HUES64 (cell line): ENCODE results near the gene LTV1. TPM values are rescaled to one million over a fixed set of nuclear protein-coding genes. Genes with fewer than 3 reads are reported as not detected.
"Not testable (repeated sequence)": the region's sequence is repeated elsewhere in the genome, so short reads cannot be mapped to it uniquely, and the experiment has no call there.

Source experiments
- H3K27ac ChIP-seq: 2 replicates; pipeline ENCODE4 v1.7.0; 2013; ENCODE audit warnings: low read depth, low read length, inconsistent platforms
- H3K27me3 ChIP-seq: 2 replicates; pipeline ENCODE4 v1.6.1; 2013; ENCODE audit warnings: mild to moderate bottlenecking, low read length; ENCODE audit not compliant: insufficient read depth
- H3K36me3 ChIP-seq: 2 replicates; pipeline ENCODE4 v1.6.1; 2013; ENCODE audit warnings: mild to moderate bottlenecking, low read length; ENCODE audit not compliant: insufficient read depth
- H3K4me1 ChIP-seq: 2 replicates; pipeline ENCODE4 v1.6.1; 2013; ENCODE audit warnings: mild to moderate bottlenecking, low read length, moderate library complexity; ENCODE audit not compliant: insufficient read depth
- H3K4me3 ChIP-seq: 2 replicates; pipeline ENCODE4 v1.5.1; 2013; ENCODE audit warnings: mild to moderate bottlenecking, low read length, moderate library complexity
- H3K9ac ChIP-seq: 2 replicates; pipeline ENCODE4 v1.6.1; 2013; ENCODE audit warnings: mild to moderate bottlenecking, low read depth, low read length
- H3K9me3 ChIP-seq: 2 replicates; pipeline ENCODE4 v1.6.1; 2013; ENCODE audit warnings: low read depth, low read length; ENCODE audit not compliant: insufficient read depth
- WGBS: fragments of 150-250, 120-280 bp; methylation state at CpG from one replicate; pipeline ENCODE4 v1.1.7; 2013; ENCODE audit warnings: missing lambda C conversion rate; 5-methylcytosine and 5-hydroxymethylcytosine counted together
- polyA plus RNA-seq, 2 experiments: library from polyadenylated mRNA; stranded (reverse); fragments of 50-300 nt; gene quantifications; one replicate each; pipeline ENCODE4 v1.2.3, GENCODE V29; 2013

Gene LTV1
- 45.6 TPM for polyA plus RNA-seq (2013, experiment 1 of 2)
- polyA plus RNA-seq (2013, experiment 2 of 2), result 45.1 TPM

GRCh38 chr6:143842902-143843676 lies at the start of gene LTV1:
TSS of gene LTV1 (plus strand) at chr6:143843338. CDS start at chr6:143843478, 140 bp downstream.
- Histone ChIP-seq H3K9ac (peak within 1 kb of the TSS; percentile 94), H3K4me1 (peaks cover 5% of the 10 kb centered on the region; the same call in 1 of the 2 replicates), H3K36me3 (peaks cover 38% of the 10 kb centered on the region), H3K4me3 (peak within 1 kb of the TSS; percentile 93), H3K27me3 (no peaks in the 10 kb centered on the region), H3K27ac (peak within 1 kb of the TSS; percentile 91), H3K9me3 (no peaks in the 10 kb centered on the region)
- WGBS, result under 1% methylated on average over 64 of the region's 64 CpGs

- WGBS, result 100% methylated on average over 2 of the region's 2 CpGs
Observed at GRCh38 chr6:143796551-143796950, 46.6 kb upstream of the LTV1 start.

GRCh38 chr6:143798487-143798886 lies 44.7 kb upstream of the LTV1 start:
- not testable (repeated sequence) for H3K4me1 ChIP-seq

More at GRCh38 chr6:143796551-143796950, 46.6 kb upstream of the LTV1 start:
- H3K9me3 ChIP-seq, H3K4me3 ChIP-seq, H3K27me3 ChIP-seq, H3K27ac ChIP-seq, H3K4me1 ChIP-seq, H3K9ac ChIP-seq: not testable (repeated sequence)
- H3K36me3 ChIP-seq, result peaks cover 26% of the 10 kb centered on the region

GRCh38 chr6:143802833-143803565 lies 40.1 kb upstream of the LTV1 start:
- Histone ChIP-seq H3K27ac (no peak overlapping the region), H3K4me3 (no peak overlapping the region), H3K9ac (no peak overlapping the region), H3K4me1 (peaks cover 8% of the 10 kb centered on the region), H3K9me3 (no peaks in the 10 kb centered on the region), H3K27me3 (no peaks in the 10 kb centered on the region), H3K36me3 (peaks cover 18% of the 10 kb centered on the region)
- WGBS, result 93% methylated on average over 7 of the region's 8 CpGs

More at GRCh38 chr6:143798487-143798886, 44.7 kb upstream of the LTV1 start:
- WGBS, result 100% methylated on average over 2 of the region's 3 CpGs
- H3K27ac ChIP-seq, H3K36me3 ChIP-seq, H3K4me3 ChIP-seq, H3K9ac ChIP-seq, H3K9me3 ChIP-seq, H3K27me3 ChIP-seq: not testable (repeated sequence)

GRCh38 chr6:143803769-143804568 lies 39.2 kb upstream of the LTV1 start:
- peak overlapping the region; percentile 55 for H3K9ac ChIP-seq
- H3K4me3 ChIP-seq, result no peak overlapping the region
- peaks cover 8% of the 10 kb centered on the region for H3K4me1 ChIP-seq
- no peaks in the 10 kb centered on the region for H3K27me3 ChIP-seq
- H3K36me3 ChIP-seq, result peaks cover 26% of the 10 kb centered on the region
- no peaks in the 10 kb centered on the region for H3K9me3 ChIP-seq
- peak overlapping the region; percentile 74 for H3K27ac ChIP-seq
- 92% methylated on average over 9 of the region's 9 CpGs for WGBS

- Histone ChIP-seq H3K27ac (no peak overlapping the region), H3K4me3 (no peak overlapping the region), H3K27me3 (no peaks in the 10 kb centered on the region), H3K36me3 (peaks cover 34% of the 10 kb centered on the region), H3K4me1 (peaks cover 8% of the 10 kb centered on the region), H3K9ac (no peak overlapping the region), H3K9me3 (no peaks in the 10 kb centered on the region)
- 72% methylated on average over 4 of the region's 4 CpGs for WGBS
Observed at GRCh38 chr6:143804835-143805239, 38.3 kb upstream of the LTV1 start.

- Histone ChIP-seq H3K4me3 (no peak overlapping the region), H3K36me3 (peaks cover 36% of the 10 kb centered on the region), H3K27me3 (no peaks in the 10 kb centered on the region), H3K9ac (no peak overlapping the region), H3K4me1 (peaks cover 8% of the 10 kb centered on the region), H3K9me3 (no peaks in the 10 kb centered on the region), H3K27ac (no peak overlapping the region)
- WGBS, result 98% methylated on average over 7 of the region's 8 CpGs
Observed at GRCh38 chr6:143806282-143807102, 36.6 kb upstream of the LTV1 start.

- no peak overlapping the region for H3K9ac ChIP-seq
- no peaks in the 10 kb centered on the region for H3K9me3 ChIP-seq
- H3K36me3 ChIP-seq, result peaks cover 38% of the 10 kb centered on the region
- H3K4me1 ChIP-seq, result peaks cover 8% of the 10 kb centered on the region
- H3K4me3 ChIP-seq, result no peak overlapping the region
- H3K27me3 ChIP-seq, result no peaks in the 10 kb centered on the region
- no peak overlapping the region for H3K27ac ChIP-seq
- 95% methylated on average over 5 of the region's 6 CpGs for WGBS
Observed at GRCh38 chr6:143807103-143807772, 35.9 kb upstream of the LTV1 start.

GRCh38 chr6:143810745-143811144 lies 32.4 kb upstream of the LTV1 start:
- no peaks in the 10 kb centered on the region for H3K27me3 ChIP-seq
- WGBS, result 95% methylated on average over 1 of the region's 2 CpGs
- no peak overlapping the region for H3K4me3 ChIP-seq
- no peak overlapping the region for H3K27ac ChIP-seq
- H3K4me1 ChIP-seq, result no peaks in the 10 kb centered on the region
- no peak overlapping the region for H3K9ac ChIP-seq
- no peaks in the 10 kb centered on the region for H3K9me3 ChIP-seq
- H3K36me3 ChIP-seq, result peaks cover 54% of the 10 kb centered on the region
